Stimulated activated CD4-positive, alpha-beta T cell treated with anti-CD3 and anti-CD28 coated beads, Interleukin-4, amount 100 ng/mL, for 4 hours (primary cell): Measurements from ENCODE around the gene RTN4RL2.
A peak's percentile ranks its signal among the peaks of the same experiment; 100 is the strongest.

Experiments used
- DNase-seq, 2 experiments: peaks; one replicate each; pipeline ENCODE4 v3.0.0-alpha.2; 2020

The RTN4RL2 gene

DNA sequence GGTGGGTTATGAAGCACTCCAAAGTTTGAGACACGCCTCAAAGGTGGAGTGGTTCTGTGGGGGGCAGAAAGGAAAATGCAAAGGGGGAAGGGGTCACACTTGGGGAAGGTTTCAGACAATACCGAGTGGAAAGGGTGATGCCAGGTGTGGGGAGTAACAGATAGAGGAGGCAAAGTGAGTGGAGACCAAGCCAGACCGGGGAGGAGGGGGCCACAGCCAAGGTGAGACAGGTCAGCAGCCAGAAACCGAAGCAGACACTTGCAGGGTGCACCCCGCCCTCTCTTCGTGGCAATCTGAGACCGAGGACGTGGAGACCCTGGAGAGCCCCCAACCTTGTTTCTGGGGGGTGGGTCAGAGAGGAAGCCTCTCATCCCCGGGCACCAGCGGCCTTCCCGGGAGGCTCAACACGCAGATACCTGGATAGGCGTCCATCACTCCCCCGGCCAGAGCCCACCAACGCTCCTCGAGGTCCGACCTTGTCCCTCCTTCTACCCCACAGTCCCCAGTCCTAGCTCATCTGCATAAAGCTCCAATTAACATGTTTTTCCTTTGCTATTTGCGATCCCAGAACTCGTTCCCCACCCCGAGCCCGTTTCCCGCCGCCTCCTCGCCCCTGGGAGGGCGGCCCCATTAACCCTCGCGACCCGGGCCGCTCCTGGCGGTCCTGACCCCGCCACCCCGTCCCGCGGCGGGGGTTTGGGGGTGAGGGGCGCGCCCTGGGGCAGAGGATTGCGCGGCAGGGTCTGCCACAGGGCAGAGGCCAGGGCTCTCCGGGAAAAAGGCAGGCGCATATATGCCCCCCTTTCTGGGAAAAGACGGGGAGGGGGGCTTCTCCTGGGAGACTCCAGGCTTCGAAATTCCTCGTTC, 21.8 kb downstream of the RTN4RL2 start:
- DNase-seq: no peak

DNA sequence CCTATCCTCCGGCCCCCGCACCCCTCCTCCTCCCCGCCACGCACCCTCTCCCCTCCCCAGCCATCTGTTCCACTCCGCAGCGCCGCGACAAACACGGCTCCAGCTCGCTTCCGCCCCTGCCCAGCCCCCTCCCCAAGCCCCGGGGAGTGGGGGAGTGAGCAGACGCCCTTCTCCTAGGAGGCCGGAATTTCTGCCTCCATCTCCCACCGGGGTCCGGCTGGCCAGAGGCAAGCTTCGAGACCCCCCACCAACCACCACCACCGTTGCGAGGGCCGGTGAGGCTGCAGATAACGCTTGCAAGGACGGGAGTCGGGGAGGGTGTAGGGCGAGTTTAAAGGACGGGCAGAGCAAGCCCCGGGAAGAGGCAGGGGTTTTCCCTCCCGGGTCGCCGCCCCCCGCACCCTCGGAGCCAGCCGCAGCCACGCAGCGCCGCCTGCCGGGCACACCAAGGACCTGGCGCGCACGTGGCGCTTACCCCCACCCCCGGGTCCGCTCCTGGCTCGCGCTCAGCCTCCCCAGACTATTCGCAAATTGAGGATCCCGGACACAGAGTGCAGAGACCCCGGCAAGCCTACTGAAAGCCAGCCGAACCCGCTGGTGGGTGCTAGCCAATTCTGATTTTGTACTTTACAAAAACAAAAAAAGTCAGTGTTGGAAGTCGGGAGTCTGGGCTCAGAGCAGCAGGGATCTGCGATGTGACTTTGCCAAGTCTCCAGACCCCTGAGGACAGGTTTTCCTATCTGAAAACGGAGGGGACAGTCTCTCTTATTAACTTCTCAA, 22.6 kb downstream of the RTN4RL2 start:
- DNase-seq: peak; percentile 75 to 77

DNA sequence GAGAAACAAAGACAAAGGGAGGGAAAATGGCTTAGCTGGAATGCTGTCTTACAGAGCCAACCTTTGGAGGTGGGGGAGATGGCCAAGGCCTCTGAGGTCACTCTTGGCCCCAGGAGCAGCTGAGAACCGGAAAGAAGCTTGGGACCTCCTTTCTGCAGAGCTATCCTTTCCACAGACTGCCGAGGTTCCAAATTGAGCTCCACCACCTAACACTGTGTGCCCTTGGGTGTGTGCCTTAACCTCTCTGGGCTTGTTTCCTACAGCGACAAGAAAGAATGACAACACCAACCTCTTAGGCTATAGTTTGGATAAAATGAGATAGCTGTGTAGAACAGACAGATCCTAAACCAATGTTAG, 23.2 kb downstream of the RTN4RL2 start:
- no peak for DNase-seq

DNA sequence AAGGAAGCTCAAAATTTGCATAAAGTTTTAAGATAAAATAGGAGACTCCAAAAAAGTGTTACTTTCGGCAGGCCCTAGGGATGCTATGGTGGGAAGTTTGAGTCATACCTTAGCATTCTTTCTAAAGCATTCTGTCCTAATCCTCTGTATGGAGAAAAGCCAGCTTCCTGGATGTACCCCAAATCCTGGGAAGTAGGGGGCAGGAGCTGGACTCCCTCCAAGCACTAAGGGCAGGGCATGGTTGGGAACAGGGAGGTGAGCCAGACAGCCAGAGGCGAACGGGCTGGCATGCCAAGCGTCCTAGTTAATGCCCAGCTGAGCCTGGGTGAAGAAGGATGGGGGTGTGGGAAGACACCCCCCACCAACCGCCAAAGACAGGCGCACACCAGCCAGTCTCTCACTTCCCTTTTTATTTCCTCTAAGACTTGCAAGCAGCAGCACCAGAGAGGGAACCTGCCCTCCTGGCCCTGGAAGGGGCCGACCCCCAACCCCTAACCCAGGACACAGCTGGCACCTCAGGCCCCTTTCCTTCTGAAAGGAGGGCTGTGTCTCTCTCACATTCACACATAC, 23.9 kb downstream of the RTN4RL2 start:
- no peak for DNase-seq

DNA sequence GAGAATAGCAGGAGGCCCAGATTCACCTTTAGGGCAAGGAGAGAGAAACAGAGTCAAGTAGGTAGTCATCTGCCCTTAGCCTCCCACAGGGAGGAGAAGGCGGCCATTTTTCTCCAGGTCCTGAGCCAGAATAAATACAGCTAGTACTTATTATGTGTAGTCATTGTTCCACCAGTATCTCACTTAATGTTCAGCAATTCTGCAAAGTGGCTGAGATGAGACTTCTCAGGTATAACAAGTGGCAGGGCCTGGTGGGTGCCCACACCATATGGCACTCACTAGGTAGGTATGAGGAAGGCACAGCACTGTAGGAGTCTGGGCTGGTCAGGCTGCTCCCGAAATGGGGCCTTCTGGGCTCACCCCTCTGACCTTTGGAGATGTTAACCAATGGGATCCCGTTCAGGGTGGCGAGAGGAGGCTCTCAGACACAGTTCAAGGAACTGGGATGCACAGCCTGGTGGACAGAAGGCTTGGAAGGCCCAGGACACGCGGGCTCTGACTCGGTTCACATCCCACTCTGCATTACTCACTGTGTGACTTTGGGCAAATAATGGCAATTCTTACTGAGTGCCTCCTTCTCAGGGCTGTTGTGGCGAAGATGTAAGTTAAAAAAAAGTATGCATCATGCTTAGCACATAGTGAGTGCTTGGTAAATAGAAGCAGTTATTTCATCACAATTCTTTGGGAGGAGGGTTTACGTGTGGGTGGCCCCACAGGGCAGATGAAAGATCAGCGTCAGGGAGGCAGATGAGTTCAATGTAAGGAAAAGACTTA, 25.1 kb downstream of the RTN4RL2 start:
- no peak for DNase-seq

DNA sequence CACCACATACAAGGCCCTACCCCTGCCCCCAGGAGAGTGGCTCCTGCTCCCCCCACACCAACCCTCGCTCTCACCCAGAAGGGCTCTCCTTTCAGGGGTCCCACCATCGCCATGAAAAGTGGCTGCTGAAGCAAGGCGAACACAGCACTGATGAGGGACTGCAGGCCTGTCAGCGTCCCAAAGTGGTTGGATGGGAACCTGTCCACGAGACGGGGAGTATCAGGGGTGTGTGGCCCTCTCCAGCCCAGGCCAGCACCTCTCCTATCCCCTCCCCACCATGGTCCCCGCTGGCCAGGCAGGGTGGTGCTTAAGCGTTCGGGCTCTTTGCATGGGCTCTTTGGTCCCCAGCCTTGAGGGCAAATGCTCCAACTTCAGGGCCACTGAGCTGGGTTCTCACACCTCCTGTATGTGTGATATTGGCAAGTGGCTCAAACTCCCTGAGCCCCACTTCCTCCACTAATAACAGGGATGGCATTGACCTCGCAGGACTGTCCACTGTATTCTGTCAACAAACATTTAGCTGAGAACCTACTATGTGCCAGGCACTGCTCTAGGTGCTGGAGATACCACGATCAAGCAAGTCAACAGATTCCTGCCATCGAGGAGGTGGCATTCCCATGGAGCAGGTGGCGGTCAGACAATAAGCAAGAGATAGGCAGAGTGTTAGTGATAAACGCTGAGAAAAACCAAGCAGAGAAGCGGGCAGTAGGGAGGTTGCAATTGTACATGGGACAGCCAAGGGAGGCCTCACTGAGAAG, 26.9 kb downstream of the RTN4RL2 start:
- DNase-seq: no peak

DNA sequence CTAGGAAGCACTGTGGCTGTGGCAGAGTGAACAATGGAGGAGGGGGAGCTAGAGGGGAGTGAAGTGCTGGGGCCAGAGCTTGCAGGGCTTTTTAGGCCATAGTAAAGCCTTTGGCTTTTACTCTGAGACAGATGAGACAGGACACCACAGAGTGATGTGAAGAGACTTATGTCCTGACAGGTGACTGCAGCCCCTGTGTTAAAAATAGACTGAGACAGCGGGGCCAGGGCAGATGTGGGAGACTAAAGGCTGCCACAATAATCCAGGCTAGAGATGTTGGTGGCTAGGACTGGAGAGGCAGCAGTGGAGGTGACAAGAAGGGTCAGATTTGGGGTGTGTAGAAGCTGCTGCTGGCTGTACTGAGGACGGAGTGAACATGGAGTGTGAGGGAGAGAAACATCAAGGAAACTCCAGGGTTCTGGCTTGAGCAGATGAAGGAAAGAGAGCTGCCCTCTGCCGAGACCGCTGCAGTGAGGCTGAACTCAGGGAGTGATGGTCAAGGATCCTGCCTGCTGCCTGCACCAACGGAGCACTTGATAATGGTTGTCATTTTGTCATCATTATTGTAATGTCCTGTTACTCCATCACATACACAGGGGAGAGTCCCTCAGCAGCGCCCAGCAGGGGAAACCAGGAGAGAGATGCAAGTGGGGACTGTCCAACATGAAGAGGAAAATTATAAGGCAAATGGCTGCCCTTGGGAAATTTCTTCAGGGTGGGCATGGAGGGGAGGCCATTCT, 27.8 kb downstream of the RTN4RL2 start:
- DNase-seq: no peak

DNA sequence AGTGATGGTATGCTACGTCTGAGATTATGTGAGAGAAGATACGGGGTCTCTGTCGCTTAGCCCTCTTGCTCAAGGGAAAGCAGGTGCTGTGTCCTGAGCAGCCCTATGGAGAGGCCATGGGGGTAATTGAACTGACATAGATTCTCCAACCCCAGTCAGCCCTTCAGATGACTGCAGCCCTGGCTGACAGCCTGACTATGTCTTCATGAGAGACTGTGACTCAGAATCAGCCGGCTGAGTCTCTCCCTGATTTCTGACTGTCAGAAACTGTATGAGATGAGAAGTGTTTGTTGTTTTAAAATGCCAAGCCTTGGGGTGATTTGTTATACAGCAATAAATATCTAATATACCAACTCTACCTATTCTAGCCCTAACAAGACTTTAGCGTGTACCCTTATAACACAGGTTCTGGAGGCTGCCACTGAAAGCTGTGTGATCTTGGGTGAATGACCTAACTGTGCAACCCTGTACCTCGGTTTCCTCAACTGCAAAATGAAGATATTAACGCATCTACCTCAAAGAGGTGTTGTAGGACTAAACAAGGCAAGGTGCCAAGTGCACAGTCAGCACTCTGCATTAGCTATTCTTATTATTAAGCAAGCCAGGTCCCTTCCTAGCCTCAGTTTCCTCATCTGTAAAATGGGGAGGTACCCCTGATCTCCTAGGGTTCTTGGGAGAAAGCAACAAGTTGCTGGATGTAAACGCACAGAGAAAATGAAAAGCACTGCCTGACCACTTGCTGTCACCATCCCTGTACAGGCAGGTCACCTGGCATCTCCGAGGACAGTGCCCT, 30.3 kb downstream of the RTN4RL2 start:
- no peak for DNase-seq

DNA sequence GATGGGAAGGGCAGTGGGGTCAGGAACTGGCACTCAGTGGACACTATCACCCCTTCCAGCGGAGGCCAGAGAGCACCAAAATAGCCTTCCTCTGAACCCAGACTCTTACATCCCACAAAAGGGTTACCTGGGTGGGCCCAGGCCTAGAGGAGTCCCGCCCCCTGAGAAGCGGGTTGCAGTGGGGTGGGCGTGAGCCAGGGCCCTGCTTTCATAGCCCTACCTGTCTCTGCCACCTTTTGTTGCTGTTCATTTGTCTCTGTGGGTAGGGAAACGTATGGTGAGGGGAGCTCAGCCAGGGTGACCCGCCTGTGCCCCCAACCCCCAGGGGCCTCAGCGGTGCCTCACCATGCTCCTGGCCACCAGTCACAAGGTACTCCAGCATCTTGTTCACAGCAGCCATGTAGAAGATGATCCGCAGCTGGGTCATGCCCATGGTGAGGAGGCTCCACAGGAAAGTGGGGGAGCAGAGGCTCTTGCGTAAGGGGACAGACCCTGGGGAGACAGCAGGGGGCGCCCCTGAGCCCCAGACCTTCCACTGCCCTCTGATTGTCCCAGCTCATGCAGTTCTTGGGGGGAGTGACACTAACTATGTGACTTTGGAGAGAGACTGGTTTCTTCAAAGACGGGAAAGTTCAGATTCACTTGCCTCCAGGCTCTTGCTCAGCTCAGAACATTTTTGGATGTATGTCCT, 31.2 kb downstream of the RTN4RL2 start:
- peak; percentile 28 to 38 for DNase-seq

DNA sequence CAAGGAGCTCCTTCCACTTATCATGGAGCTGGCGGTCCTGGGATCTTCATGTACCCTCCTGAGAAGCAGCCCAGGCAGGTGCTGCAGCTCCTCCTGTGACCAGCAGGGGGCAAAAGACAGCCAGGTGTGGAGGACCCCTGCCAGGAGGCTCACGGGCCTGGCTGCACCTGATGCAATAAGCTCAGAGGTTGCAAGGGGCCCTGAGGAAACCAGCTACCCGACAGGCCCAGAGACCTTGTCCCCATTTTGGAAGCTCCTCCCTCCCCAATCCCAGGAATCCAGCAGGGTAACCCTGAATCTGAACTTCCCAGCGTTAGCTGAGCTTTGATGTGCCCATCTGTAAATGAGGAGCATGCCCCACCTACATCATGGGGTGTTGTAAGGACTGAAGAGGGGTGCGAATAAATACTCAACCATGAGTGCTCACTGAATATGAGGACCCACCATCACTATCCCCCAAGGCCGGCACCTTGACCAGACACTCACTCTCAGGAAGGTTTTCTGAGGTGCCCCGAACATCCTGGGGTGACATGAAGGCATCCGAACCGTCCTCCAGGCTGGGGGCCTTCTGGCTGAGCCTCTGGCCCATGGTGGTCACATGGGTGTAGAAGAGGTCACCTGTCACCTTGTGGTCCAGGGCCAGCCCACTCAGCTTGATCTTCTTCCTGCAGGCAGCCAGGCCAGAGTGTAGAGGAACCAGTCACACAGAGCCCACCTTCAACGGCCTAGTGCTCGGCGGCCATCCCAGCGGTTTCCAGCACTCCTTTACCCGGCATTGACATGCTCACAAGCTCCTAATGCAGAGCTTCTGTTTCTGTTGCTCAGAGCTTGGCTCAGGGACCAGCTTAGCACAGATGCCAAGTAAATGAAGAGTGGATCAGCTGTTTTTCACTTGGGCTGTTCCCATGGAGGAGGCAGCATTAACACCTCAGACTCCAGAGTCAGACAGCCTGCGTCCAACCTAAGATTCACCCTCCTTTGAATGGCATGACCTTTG, 33.5 kb downstream of the RTN4RL2 start:
- peak; percentile 70 to 80 for DNase-seq

DNA sequence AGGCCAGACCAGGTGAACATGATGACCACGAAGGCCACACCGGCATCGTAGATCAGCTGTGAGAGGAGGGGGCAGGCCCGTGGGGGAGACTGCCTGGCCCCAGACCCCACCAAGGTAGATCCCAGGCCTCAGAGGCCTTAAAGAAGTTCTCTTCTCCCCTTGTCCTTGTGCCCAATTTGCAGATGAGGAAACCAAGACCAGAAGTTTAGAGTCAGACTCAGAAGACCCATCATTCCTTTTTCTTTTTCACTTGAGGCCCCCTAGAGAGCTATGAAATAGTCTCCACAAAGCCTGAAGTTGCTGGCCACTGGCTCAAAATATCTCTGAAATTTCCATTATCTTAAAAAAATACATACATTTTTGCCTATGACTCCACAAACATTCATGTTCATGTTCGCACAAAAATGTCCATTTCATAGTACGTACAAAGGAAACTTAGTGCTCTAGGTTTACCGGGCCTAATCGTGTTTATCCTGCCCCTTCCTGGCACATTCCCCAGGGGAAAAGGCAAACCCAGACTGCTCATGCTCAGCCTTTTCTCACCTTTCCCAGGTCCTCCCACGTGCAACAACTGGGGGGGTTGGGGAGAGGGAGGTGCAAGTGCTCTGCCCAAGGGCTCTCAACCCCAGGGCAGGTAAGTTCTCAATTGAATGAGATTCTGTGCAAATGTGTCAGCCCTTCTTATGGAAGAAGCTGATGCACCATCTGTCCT, 35.9 kb downstream of the RTN4RL2 start:
- DNase-seq: no peak

DNA sequence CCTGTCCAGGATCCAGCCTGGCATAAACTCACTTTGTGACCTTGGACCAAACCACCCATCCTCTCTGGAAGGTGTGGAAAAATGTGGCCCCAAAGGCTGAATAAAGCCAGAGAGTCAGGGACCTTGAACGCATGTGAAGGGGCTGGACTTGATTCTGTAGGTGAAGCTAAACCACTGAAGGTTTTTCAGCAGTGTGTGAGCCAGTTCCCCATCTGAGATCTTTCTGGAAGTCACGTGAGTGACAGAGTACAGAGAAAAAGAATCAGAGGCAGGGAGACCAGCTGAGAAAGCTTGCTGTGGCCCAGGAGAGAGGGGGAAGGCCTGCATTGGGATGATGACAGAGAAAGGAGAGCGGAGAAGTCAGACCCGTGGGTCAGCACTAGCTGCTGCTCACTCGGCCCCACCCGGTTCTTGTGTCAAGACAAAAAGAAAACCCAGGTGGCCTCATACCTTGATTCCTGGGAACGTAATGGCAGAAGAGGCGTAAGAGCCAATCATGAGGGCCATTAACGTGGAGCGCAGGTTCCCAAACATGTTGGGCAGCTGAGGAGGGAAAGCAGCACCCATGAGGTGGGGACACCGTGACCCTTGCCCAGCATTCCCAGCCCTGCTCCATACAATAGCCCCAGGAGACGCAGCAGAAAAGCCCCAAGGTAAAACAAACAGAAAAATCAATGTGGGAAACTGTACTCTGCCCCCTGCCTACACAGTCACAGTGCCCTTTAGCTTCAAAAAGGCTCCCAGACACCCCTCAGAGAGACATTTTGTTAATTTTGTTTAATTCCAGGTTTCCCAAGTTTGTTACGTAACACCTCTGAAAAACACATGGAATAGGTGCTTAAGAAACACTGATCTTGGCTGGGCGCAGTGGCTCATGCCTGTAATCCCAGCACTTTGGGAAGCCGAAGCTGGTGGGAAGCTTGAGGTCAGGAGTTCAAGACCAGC, 37.2 kb downstream of the RTN4RL2 start:
- no peak for DNase-seq

DNA sequence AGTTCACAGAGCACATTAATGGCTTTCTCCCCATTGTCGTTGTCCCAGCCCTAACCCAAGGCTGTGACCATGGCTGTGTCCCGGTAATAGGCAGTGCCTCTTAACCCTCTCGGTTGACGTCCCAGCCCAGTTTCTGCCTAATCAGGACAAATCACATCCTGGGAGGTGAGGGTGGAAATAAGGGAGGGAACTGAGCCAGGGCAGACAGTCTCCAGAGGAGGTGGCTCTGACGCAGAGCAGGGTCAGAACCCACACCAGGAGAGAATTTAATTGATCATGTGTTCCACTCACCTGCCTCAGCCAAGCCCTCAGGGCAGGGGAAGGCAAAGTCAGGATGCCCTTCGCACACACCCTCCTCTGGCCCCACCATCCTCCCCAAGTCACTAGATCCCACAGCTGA, 38.2 kb downstream of the RTN4RL2 start:
- DNase-seq: no peak

DNA sequence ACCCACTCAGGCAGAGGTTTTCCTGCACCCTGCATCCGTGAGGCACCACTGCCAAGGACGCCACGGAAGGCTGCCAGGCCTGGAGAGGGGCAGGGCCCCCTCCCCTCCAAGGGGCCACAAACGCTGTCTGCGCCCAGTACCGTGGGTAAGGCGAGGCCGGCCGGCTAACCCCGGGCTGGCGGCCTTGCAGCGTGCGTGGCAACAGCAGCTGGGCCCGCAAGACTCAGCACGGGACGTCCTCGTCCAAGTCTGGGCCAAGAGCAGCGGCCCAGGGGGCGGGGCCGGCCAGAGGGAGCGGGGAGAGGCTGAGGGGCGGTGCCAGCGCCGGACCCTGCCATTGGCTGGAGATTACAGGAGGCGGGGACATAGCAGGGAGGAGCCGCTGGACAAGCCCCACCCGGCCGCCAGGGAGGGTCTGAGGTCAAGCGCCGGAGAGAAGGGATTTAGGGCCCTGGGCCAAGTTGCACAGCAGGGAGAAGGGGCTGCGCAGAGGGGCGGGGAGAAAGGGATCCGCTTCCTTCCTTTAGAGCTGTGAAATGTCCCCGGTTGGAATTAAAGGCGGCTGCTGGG, 39.2 kb downstream of the RTN4RL2 start:
- no peak for DNase-seq

DNA sequence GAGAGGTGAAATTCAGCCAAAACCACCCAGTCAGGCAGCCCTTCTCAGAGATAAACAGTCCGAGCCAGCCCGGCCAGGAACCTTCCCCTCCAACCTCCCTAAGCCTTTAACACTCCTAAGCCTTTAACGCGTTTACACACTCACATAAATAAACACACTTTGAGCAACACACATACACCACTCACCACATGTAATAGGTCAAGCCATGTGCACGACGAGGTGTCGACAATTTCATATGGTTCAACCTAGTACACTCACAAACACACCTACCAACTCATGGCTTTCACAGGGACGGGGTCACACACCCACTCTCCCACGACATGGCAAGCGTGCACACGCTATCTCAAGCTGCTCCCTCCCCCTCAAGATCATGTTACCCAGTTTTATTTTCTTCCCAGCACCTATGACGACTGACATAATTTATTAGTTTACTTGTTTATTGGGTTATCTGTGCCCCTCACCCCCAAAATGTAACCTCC, 39.7 kb downstream of the RTN4RL2 start:
- DNase-seq: no peak

DNA sequence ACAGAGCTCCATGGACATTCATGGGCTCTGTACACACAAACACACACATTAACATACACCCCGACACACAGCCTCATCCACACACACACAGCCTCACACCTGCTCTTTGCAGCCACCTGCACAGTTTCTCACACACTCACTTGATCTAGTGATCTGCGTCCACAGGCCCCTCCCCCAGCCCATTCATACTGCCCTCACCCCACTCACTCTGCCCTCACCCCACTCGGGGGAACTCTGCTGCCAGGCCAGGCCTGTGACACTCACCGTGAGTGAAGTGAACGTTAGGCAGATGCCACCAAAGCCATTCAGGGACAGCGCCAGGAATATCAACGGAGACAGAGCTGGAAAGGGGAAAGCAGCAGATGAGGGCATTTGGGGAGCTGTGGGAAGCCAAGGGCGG, 40.2 kb downstream of the RTN4RL2 start:
- no peak for DNase-seq
